ENCODE results near the gene GBGT1.

GBGT1 gene

GRCh38 chr9:133125941-133126696 is 37.6 kb downstream of the GBGT1 start:
- no peak for DNase-seq (ENCODE audit: low read depth in 2 of 2)

DNA sequence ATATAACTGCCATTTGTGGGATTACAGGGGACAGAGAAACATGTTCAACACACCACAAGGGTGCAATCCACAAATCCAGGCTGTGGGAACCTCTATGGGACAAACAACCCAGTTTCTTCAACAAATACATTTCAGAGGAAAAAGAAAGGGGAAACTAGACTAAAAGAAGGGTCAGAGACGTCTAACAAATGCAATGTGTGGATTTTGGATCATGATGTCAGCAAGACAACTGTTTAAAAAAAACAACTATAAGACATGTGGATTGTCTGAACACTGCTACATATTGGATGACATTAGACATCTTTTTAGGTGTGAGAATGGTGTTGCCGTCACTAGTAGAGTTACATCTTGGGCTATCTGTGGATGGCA is 38.8 kb downstream of the GBGT1 start:
- DNase-seq (ENCODE audit: low read depth in 2 of 2): no peak

GRCh38 chr9:133124123-133124906 is 39.4 kb downstream of the GBGT1 start:
- no peak for DNase-seq (ENCODE audit: low read depth in 2 of 2)

DNA sequence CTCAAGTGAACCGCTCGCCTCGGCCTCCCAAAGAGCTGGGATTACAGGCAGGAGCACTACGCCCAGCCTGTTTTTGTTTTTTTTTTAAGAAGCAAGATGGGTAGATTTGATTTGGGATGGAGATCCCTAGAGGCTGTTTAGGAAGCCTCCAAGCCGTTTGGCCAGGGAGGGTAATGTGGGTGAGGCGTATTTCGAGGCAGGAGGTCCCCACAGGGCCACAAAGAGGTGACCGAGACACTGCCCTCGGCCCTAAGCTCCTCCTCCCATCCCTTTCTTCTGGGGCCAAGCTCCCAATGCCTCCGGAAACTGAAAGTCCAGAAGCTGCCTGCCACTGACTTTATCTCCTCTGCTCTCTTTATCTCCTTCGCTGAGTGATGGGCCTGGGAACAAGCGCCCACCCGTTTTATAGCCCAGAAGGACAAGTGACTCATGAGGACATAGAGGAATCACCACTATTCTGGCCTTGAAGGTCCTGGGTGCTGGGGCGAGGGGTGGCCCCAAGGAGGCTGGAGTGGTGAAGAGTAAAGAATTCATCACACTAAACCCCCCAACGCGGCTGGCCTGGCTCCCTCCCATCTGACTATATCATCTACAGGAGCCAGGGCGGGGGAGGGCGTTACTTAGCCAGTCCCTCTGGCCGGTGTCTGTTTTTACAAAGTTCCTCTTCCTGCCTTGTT is 40.6 kb downstream of the GBGT1 start:
- no peak for DNase-seq (ENCODE audit: low read depth in 2 of 2)

GRCh38 chr9:133122605-133122934 is 41.1 kb downstream of the GBGT1 start:
- DNase-seq (ENCODE audit: low read depth in 2 of 2): no peak

GRCh38 chr9:133121915-133122550 is 41.7 kb downstream of the GBGT1 start:
- DNase-seq (ENCODE audit: low read depth in 2 of 2): no peak

DNA sequence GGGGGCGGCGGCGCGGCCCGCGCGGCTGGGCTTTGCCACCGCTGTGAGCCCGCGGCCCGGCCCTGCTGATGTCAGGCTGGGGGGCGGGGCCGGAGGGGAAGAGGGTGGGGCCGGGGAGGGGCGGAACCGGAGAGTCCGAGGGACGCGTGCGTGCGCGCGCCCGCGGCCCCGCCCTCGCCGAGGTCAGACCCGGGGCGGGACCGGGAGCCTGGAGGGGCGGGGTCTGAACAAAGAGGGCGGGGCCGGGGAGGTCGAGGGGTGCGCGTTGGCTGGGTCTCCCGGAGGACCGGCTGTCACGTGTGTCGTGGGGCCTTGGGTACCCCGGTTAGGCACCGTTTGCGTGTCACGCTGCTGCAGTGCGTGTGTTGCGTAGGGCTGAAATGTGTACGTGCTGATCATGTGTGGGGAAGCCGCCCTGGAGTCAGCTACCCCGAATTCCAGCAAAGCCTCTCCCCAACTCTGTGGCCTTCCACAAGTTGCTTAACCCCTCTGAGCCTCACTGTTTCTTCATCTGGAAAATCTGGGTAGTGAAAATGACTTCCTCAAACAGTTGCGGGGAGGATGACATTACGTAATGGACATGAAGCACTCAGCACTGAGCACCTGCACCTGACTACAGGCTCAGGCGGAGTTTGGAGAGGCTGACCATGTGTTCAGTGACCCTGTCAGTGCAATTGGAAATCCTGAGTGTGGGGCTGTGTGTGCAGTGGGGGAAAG is 42.4 kb downstream of the GBGT1 start, which contains the start of gene RALGDS:
TSS of gene RALGDS (minus strand) at position 43 of the 717 bp plus-strand sequence. CDS start 86 bp downstream, outside the sequence.
- peak; percentile 79 to 89 for DNase-seq (ENCODE audit: low read depth in 2 of 2)

DNA sequence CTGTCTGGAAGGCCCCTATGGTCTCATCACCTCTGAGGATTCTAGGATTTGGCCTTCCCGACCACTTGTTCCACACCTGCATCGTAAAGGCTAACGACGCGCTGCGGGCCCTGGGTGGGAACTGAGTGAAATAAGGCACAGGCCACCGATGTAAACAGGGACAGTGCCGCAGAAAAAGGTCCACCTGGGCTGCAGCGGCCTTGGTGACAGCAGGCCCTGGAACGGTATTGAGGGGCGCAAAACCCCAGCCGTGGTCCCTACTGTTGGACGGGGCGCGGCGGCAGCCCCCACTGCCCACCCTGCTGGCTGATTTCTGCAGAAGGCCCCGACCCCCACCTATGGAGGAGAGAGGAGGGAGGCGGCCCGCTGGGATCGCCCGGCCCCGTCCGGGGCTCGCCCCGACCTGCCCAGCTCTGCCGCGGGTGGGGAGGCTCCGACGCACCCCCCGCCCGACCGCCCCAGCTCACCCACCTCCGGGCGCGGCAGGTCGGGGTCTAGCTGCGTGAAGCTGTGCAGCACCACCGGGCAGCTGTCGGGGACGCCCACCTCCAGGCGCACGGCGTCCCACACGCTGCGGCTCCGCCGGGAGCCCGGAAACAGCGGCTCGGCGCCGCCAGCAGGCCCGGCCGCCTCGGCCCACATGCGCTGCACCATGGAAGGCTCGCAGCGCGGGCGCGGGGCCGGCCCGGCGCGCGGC is 43.1 kb downstream of the GBGT1 start:
- DNase-seq (ENCODE audit: low read depth in 2 of 2): no peak

DNA sequence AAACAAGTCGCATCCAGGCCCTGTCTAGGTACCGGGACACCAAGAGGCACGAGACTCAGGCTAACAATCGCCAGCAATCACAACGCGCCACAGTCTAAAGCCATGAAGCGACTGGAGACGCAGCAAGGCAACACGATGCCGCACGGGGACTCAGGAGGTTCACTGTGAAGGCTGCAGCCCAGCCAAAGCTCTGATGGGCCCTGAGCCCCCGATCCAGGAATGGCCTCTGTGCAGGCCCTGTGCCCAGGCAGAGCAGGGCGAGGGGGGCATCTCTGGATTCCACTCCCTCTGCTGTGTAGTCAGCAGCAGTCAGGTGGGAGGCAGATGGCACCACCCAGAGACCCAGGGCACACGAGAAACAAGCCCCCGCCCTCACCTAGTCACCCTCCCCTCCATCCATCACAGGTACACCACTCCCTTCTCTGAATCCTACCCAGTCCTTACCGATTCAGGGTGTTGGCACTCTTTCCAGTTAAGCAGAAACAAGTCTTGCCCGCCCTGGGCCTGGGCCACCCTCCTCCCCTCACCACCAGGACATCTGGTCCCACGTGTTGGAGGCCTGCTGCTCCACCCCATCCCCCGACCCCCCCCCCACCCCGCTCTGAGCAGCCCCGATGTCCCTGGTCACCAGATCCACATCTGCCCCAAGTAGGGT is 43.7 kb downstream of the GBGT1 start:
- no peak for DNase-seq (ENCODE audit: low read depth in 2 of 2)

GRCh38 chr9:133119103-133119845 is 44.4 kb downstream of the GBGT1 start:
- DNase-seq (ENCODE audit: low read depth in 2 of 2): no peak

DNA sequence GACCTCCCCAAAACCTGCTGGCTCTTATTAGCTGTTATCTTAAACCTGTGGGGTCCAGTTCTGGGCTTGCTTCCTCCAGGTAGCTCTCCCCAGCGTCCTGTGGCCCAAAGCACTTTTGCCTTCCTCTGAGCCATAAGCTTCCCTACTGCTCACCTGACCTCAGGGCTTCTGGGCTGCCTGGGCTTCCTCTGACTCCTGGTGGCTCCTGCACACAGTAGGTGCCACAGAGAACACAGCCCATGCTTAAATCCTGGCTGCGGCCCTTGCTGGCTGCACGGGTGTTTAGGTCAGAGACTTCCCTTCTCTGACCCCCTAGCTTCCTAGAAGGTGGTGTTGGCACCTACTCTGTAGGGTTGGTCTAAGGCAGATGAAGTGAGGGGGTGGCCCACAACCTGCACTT is 45.1 kb downstream of the GBGT1 start:
- no peak for DNase-seq (ENCODE audit: low read depth in 2 of 2)

- no peak for DNase-seq (ENCODE audit: low read depth in 2 of 2)
These were observed 45.6 kb downstream of the GBGT1 start for GRCh38 chr9:133118179-133118520.

DNA sequence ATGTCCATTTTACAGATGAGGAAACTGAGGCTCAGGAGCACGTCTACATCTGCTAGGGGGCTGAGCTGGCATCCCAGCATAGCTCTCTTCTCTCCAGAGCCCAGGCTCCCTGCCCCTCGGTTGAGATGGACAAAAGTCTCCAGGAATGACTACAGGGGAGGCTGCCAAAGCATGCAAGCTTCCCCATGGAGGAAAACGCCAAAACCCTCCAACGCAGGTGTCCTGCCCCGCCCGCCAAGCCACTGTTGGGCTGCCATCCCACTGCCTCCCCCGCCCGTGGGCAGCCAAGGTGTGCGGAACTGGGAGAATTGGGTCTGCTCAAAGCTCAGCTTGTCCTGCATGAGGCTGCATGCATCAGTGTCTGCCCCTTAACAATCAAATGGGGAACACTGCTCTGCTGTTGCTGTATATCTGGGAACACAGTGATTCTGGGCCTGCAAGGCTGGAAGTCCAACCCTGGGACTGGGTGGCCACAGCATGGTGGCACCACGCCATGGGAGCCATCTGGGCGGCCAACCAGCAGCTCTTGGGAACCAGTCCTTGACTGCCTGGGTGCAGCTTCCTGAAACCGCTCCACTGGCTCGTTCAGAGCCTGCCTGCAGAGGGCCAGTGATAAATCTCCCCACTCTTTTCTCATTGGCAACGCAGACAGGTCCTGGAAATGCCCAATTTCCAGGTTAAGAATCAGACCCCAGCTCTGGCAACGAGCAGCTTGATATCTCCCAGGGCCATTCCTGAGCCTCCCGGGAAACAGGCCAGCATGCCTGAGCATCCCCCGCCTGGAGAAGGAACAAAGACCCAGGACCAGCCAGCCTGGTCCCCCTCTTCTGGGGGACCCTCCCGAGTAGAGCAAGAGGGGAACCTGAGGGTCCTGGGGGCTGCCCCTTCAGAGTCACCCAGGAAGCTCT is 46.2 kb downstream of the GBGT1 start:
- no peak for DNase-seq (ENCODE audit: low read depth in 2 of 2)

DNA sequence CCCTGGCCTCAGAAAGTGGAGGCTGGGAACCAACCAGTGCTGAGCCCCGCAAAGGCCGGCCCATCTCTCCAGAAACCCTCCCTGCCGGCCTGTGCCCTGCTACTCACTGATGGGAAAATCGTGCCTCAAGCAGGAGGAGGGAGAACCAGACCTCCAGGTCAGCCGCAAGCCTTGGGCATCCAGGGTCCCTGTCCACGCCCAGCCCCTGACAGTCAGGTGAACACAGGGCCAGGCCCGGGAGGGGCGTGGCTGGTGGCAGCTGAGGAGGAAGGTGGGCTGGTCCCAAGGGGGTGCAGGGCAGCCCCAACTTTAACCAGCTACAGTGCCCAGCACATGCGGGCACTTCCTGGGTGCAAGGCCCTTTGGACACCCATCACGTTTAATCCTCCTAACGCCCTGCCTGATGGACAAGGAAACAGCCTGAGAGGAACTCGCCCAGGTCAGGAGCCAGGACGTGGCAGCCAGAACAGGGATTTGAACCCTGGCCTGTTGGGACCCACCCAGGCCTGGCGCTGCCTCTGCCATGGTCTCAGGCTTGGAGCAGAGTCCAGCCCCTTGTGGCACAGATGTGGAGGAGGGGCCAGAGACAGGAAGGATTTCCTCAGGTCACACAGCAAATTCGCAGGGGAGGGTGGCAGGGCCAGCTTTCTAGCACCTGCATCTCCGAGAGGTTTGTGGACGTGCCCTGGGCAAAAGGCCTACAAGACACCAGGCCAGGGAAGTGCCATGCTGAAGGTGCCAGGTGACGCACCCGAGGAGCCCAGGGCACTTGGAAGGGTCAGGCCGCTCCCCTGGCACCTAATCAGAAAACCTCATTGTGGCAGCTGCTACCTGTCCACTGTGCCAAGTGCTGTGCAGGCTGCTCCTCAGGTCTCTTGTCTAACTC is 47.1 kb downstream of the GBGT1 start:
- no peak for DNase-seq (ENCODE audit: low read depth in 2 of 2)

- DNase-seq (ENCODE audit: low read depth in 2 of 2): peak; percentile 64 to 72
These were observed 47.9 kb downstream of the GBGT1 start for GRCh38 chr9:133115604-133116345.

- DNase-seq (ENCODE audit: low read depth in 2 of 2): no peak
These were observed 48.7 kb downstream of the GBGT1 start for GRCh38 chr9:133114886-133115603.
